Esophagus squamous epithelium (tissue), 4 donors: ENCODE measurements around the gene ADAMTSL1.
"Not testable (repeated sequence)": the region's sequence is repeated elsewhere in the genome, so short reads cannot be mapped to it uniquely, and the experiment has no call there.

Source experiments
- POLR2A ChIP-seq, 4 donors: fragments of 450-650 bp; IDR thresholded peaks; one replicate each; pipeline ENCODE4 v1.6.1; 2017; ENCODE audit warnings: antibody characterized with exemption in 4 of 4, mild to moderate bottlenecking in 4 of 4, moderate library complexity in 3 of 4
- TF ChIP-seq, protein P1 (sequence below), 6 experiments: fragments of 450-650 bp in 4 of 6; fragments of 200-600 bp in 2 of 6; sonication (generic) in 2 of 6; IDR thresholded peaks; one replicate each; pipeline ENCODE4 v1.5.1; 2016 to 2019; ENCODE audit warnings: antibody characterized with exemption in 6 of 6, mild to moderate bottlenecking in 4 of 6, moderate library complexity in 4 of 6

DNA sequence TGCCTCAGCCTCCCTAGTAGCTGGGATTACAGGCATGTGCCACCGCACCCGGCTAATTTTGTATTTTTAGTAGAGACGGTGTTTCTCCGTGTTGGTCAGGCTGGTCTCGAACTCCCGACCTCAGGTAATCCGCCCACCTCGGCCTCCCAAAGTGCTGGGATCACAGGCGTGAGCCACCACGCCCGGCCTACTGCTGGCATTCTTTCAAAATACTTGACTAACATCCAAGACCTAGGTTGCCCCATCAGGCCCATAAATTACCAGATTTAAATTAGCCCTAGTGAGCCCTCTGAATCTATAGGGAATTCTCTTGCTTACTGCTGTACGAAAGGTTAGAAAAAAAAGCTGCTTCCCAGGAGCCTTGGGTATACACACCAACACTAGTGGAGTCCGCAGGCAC lies 456.7 kb downstream of the ADAMTSL1 start:
- TF ChIP-seq, protein P1, sequence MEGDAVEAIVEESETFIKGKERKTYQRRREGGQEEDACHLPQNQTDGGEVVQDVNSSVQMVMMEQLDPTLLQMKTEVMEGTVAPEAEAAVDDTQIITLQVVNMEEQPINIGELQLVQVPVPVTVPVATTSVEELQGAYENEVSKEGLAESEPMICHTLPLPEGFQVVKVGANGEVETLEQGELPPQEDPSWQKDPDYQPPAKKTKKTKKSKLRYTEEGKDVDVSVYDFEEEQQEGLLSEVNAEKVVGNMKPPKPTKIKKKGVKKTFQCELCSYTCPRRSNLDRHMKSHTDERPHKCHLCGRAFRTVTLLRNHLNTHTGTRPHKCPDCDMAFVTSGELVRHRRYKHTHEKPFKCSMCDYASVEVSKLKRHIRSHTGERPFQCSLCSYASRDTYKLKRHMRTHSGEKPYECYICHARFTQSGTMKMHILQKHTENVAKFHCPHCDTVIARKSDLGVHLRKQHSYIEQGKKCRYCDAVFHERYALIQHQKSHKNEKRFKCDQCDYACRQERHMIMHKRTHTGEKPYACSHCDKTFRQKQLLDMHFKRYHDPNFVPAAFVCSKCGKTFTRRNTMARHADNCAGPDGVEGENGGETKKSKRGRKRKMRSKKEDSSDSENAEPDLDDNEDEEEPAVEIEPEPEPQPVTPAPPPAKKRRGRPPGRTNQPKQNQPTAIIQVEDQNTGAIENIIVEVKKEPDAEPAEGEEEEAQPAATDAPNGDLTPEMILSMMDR (IDR thresholded peaks at IDR 0.05), result not testable (repeated sequence)
- TF ChIP-seq POLR2A (IDR thresholded peaks at IDR 0.05), result not testable (repeated sequence)
